BE2C (cell line): ENCODE measurements around the gene CABLES2.
A peak's percentile ranks its signal among the peaks of the same experiment; 100 is the strongest.

ENCODE experiments used
- DNase-seq: peaks from one replicate; pipeline ENCODE4 v3.0.0-alpha.2; 2020
- H3K27me3 ChIP-seq: fragments of 250-450 bp; sonication (Bioruptor Pico); 2 replicates; pipeline ENCODE4 v1.5.1; 2020; ENCODE audit warnings: mild to moderate bottlenecking
- H3K36me3 ChIP-seq: fragments of 250-450 bp; sonication (Bioruptor Pico); 2 replicates; pipeline ENCODE4 v1.5.1; 2020; ENCODE audit warnings: mild to moderate bottlenecking
- H3K4me1 ChIP-seq: fragments of 250-450 bp; sonication (Bioruptor Pico); 2 replicates; pipeline ENCODE4 v1.5.1; 2020
- H3K4me3 ChIP-seq: 2 replicates; pipeline ENCODE4 v1.5.1; 2011; ENCODE audit warnings: low read depth, low read length
- H3K9me3 ChIP-seq: fragments of 250-450 bp; sonication (Bioruptor Pico); 2 replicates; pipeline ENCODE4 v1.5.1; 2020
- CTCF ChIP-seq: IDR thresholded peaks from 2 replicates; pipeline ENCODE4 v1.5.1; 2012; ENCODE audit warnings: mild to moderate bottlenecking, low read depth, low read length

The CABLES2 gene

GRCh38 chr20:62367633-62368391 is 39.3 kb downstream of the CABLES2 start:
- no peak for TF ChIP-seq CTCF
- H3K36me3 ChIP-seq, result no peaks in the 10 kb centered on the region
- H3K4me3 ChIP-seq, result peak overlapping the region; percentile 52
- H3K4me1 ChIP-seq, result peaks cover 34% of the 10 kb centered on the region
- H3K9me3 ChIP-seq, result no peaks in the 10 kb centered on the region
- DNase-seq, result peak; percentile 74
- peaks cover 3% of the 10 kb centered on the region; the same call in 1 of the 2 replicates for H3K27me3 ChIP-seq

GRCh38 chr20:62367136-62367632 is 39.9 kb downstream of the CABLES2 start, which contains the start of gene LAMA5:
Gene LAMA5, minus strand, starts transcription at chr20:62367312. Its CDS starts 67 bp downstream, at chr20:62367245.
- peak; percentile 67 for DNase-seq
- H3K4me3 ChIP-seq, result peak within 1 kb of the TSS; percentile 65
- H3K9me3 ChIP-seq, result no peaks in the 10 kb centered on the region
- no peak for TF ChIP-seq CTCF
- H3K27me3 ChIP-seq, result peaks cover 3% of the 10 kb centered on the region; the same call in 1 of the 2 replicates
- no peaks in the 10 kb centered on the region for H3K36me3 ChIP-seq
- peaks cover 34% of the 10 kb centered on the region for H3K4me1 ChIP-seq

- peaks cover 34% of the 10 kb centered on the region for H3K4me1 ChIP-seq
Measured at GRCh38 chr20:62366370-62367135, 40.5 kb downstream of the CABLES2 start.

GRCh38 chr20:62365814-62366369 is 41.2 kb downstream of the CABLES2 start:
- Histone ChIP-seq H3K4me1 (peaks cover 34% of the 10 kb centered on the region), H3K4me3 (peak overlapping the region; percentile 65), H3K27me3 (peaks cover 3% of the 10 kb centered on the region; the same call in 1 of the 2 replicates), H3K9me3 (no peaks in the 10 kb centered on the region), H3K36me3 (no peaks in the 10 kb centered on the region)
- TF ChIP-seq CTCF, result no peak
- DNase-seq, result peak; percentile 18

More at GRCh38 chr20:62366370-62367135, 40.5 kb downstream of the CABLES2 start:
- no peaks in the 10 kb centered on the region for H3K36me3 ChIP-seq
- peaks cover 3% of the 10 kb centered on the region; the same call in 1 of the 2 replicates for H3K27me3 ChIP-seq
- peak; percentile 19 for DNase-seq
- peak overlapping the region; percentile 65 for H3K4me3 ChIP-seq
- TF ChIP-seq CTCF, result no peak
- no peaks in the 10 kb centered on the region for H3K9me3 ChIP-seq

- TF ChIP-seq CTCF, result no peak
- Histone ChIP-seq H3K4me3 (no peak overlapping the region), H3K9me3 (no peaks in the 10 kb centered on the region), H3K4me1 (peaks cover 34% of the 10 kb centered on the region), H3K27me3 (peaks cover 3% of the 10 kb centered on the region; the same call in 1 of the 2 replicates), H3K36me3 (no peaks in the 10 kb centered on the region)
- DNase-seq, result peak; percentile 17
Measured at GRCh38 chr20:62364911-62365736, 42.0 kb downstream of the CABLES2 start.
